GM21737 (cell line): ENCODE measurements around the gene SPINT3.

Source experiments
- ATAC-seq: cut with Tn5 transposase; IDR thresholded peaks from one replicate; pipeline ENCODE4 v1.9.1; 2021; ENCODE audit warnings: mild to moderate bottlenecking, moderate library complexity; ENCODE audit not compliant: unreplicated experiment

SPINT3 gene

GRCh38 chr20:45463709-45464108, 51.7 kb downstream of the SPINT3 start:
- no peak for ATAC-seq

- ATAC-seq = no peak
Measured at GRCh38 chr20:45462711-45463509, 52.5 kb downstream of the SPINT3 start.
